NCI-H1092 (cell line): ENCODE results near the gene MAFB.

Source experiments
- DNase-seq: peaks from one replicate; lab custom pipeline; 2025; lab: John Stamatoyannopoulos, UW

Gene MAFB

GRCh38 chr20:40682104-40682981 is 6.7 kb downstream of the MAFB start:
- no peak for DNase-seq

- DNase-seq, result no peak
Observed at GRCh38 chr20:40681684-40682083, 7.4 kb downstream of the MAFB start.

GRCh38 chr20:40681165-40681564 is 7.9 kb downstream of the MAFB start:
- DNase-seq, result no peak

GRCh38 chr20:40680161-40680959 is 8.7 kb downstream of the MAFB start:
- no peak for DNase-seq

GRCh38 chr20:40679184-40679583 is 9.9 kb downstream of the MAFB start:
- no peak for DNase-seq

GRCh38 chr20:40678286-40678875 is 10.7 kb downstream of the MAFB start:
- no peak for DNase-seq

- no peak for DNase-seq
Observed at GRCh38 chr20:40677343-40677924, 11.6 kb downstream of the MAFB start.

GRCh38 chr20:40676491-40677269 is 12.4 kb downstream of the MAFB start:
- DNase-seq, result no peak

- no peak for DNase-seq
Observed at GRCh38 chr20:40675599-40676221, 13.3 kb downstream of the MAFB start.

GRCh38 chr20:40673442-40673841 is 15.6 kb downstream of the MAFB start:
- no peak for DNase-seq

GRCh38 chr20:40672095-40672494 is 16.9 kb downstream of the MAFB start:
- DNase-seq, result no peak

GRCh38 chr20:40670253-40670652 is 18.8 kb downstream of the MAFB start:
- DNase-seq, result no peak

- DNase-seq, result no peak
Observed at GRCh38 chr20:40669692-40670091, 19.3 kb downstream of the MAFB start.

GRCh38 chr20:40668449-40669228 is 20.4 kb downstream of the MAFB start:
- no peak for DNase-seq

- DNase-seq, result no peak
Observed at GRCh38 chr20:40667503-40667902, 21.5 kb downstream of the MAFB start.

GRCh38 chr20:40666336-40666735 is 22.7 kb downstream of the MAFB start:
- no peak for DNase-seq

- no peak for DNase-seq
Observed at GRCh38 chr20:40664891-40665290, 24.1 kb downstream of the MAFB start.

- no peak for DNase-seq
Observed at GRCh38 chr20:40663991-40664880, 24.8 kb downstream of the MAFB start.

- DNase-seq, result no peak
Observed at GRCh38 chr20:40663304-40663790, 25.7 kb downstream of the MAFB start.
